HepG2 (cell line): ENCODE measurements around the gene ZNF618. TPM values are rescaled to one million over a fixed set of nuclear protein-coding genes. Genes with fewer than 3 reads are reported as not detected.

Experiments
- CAMTA2 ChIP-seq: sonication (generic); formaldehyde crosslinking; IDR thresholded peaks from 2 replicates; pipeline ENCODE4 v1.4.0; 2020; ENCODE audit warnings: mild to moderate bottlenecking, missing genetic modification reagents, borderline replicate concordance
- JUN ChIP-seq: sonication (generic); formaldehyde crosslinking; IDR thresholded peaks from 2 replicates; pipeline ENCODE4 v1.4.0; 2020; ENCODE audit warnings: mild to moderate bottlenecking, missing genetic modification reagents
- KDM2A ChIP-seq: sonication (generic); formaldehyde crosslinking; IDR thresholded peaks from 2 replicates; pipeline ENCODE4 v1.4.0; 2020; ENCODE audit warnings: low read depth, missing genetic modification reagents, borderline replicate concordance
- KMT2B ChIP-seq: IDR thresholded peaks from 2 replicates; pipeline ENCODE4 v1.6.1; 2016; ENCODE audit warnings: missing genetic modification reagents, missing compliant biosample characterization
- PPARG ChIP-seq: conservative IDR thresholded peaks from 2 replicates; pipeline ENCODE4 v1.6.1; 2016; ENCODE audit warnings: missing biosample characterization, missing genetic modification reagents
- RBAK ChIP-seq: sonication (generic); formaldehyde crosslinking; IDR thresholded peaks from 2 replicates; pipeline ENCODE4 v1.5.1; 2020; ENCODE audit warnings: mild to moderate bottlenecking, missing genetic modification reagents
- SRSF9 ChIP-seq: fragments of 200-400 bp; formaldehyde crosslinking; IDR thresholded peaks from 2 replicates; pipeline ENCODE4 v1.6.1; 2018; ENCODE audit warnings: borderline replicate concordance, mild to moderate bottlenecking, low read depth, low read length; ENCODE audit not compliant: insufficient read depth, poor library complexity, severe bottlenecking
- SYNCRIP ChIP-seq: fragments of 200-400 bp; formaldehyde crosslinking; IDR thresholded peaks from 2 replicates; pipeline ENCODE4 v1.6.1; 2018; ENCODE audit warnings: mild to moderate bottlenecking, low read depth, low read length; ENCODE audit not compliant: insufficient read depth
- ZBTB1 ChIP-seq: sonication (generic); formaldehyde crosslinking; IDR thresholded peaks from 2 replicates; pipeline ENCODE4 v1.4.0; 2020; ENCODE audit warnings: missing genetic modification reagents, borderline replicate concordance
- ZKSCAN1 ChIP-seq: fragments of 150-350 bp; IDR thresholded peaks from 2 replicates; pipeline ENCODE4 v1.6.1; 2014; ENCODE audit warnings: low read length
- ZNF562 ChIP-seq: sonication (generic); formaldehyde crosslinking; IDR thresholded peaks from 2 replicates; pipeline ENCODE4 v1.8.0; 2022; ENCODE audit warnings: missing genetic modification reagents, borderline replicate concordance
- polyA plus RNA-seq, 8 experiments: library from polyadenylated mRNA; depleted of rRNA in 3 of 8; stranded (reverse) in 7 of 8; unstranded in 1 of 8; fragments of >200 nt; fragmentation: Illumina TruSeq in 4 of 8; extraction: Trizol in 4 of 8; gene quantifications; 2 replicates each; pipeline versions ENCODE4 v1.2.1 to v1.2.3, GENCODE V29; 2011 to 2016; ENCODE audit warnings: low read depth in 4 of 8, missing spikeins in 1 of 8, mixed read lengths in 1 of 8; ENCODE audit not compliant: insufficient read depth in 1 of 8
- total RNA-seq, 5 experiments: library from RNA; depleted of rRNA; stranded (reverse); fragments of >200 nt; fragmentation: Illumina TruSeq; extraction: Trizol; gene quantifications; 2 replicates each; pipeline ENCODE4 v1.2.3, GENCODE V29; 2016; ENCODE audit warnings: low read depth in 1 of 5
- TF ChIP-seq, protein P1 (sequence below): sonication (generic); formaldehyde crosslinking; conservative IDR thresholded peaks from 2 replicates; pipeline ENCODE4 v1.8.1; 2023; ENCODE audit warnings: missing genetic modification reagents
- TF ChIP-seq, protein P2 (sequence below): sonication (generic); formaldehyde crosslinking; IDR thresholded peaks from 2 replicates; pipeline ENCODE4 v1.4.0; 2020; ENCODE audit warnings: missing genetic modification reagents, borderline replicate concordance
- TF ChIP-seq, protein P3 (sequence below): sonication (generic); formaldehyde crosslinking; IDR thresholded peaks from 2 replicates; pipeline ENCODE4 v1.9.0; 2021; ENCODE audit warnings: missing genetic modification reagents, mild to moderate bottlenecking, borderline replicate concordance
- TF ChIP-seq, protein P4 (sequence below): sonication (generic); formaldehyde crosslinking; conservative IDR thresholded peaks from 2 replicates; pipeline ENCODE4 v1.4.0; 2020; ENCODE audit warnings: missing genetic modification reagents
- TF ChIP-seq, protein P5 (sequence below): sonication (generic); formaldehyde crosslinking; IDR thresholded peaks from 2 replicates; pipeline ENCODE4 v1.4.0; 2020; ENCODE audit warnings: missing genetic modification reagents
- TF ChIP-seq, protein P6 (sequence below): IDR thresholded peaks from 2 replicates; pipeline ENCODE4 v1.6.1; 2016; ENCODE audit warnings: missing genetic modification reagents, missing compliant biosample characterization

The ZNF618 gene
- total and polyA plus RNA-seq, 2 of the 13 experiments (the other 11 are each of a cell fraction or from before 2014, with no cell fraction given): 0.07 TPM

DNA sequence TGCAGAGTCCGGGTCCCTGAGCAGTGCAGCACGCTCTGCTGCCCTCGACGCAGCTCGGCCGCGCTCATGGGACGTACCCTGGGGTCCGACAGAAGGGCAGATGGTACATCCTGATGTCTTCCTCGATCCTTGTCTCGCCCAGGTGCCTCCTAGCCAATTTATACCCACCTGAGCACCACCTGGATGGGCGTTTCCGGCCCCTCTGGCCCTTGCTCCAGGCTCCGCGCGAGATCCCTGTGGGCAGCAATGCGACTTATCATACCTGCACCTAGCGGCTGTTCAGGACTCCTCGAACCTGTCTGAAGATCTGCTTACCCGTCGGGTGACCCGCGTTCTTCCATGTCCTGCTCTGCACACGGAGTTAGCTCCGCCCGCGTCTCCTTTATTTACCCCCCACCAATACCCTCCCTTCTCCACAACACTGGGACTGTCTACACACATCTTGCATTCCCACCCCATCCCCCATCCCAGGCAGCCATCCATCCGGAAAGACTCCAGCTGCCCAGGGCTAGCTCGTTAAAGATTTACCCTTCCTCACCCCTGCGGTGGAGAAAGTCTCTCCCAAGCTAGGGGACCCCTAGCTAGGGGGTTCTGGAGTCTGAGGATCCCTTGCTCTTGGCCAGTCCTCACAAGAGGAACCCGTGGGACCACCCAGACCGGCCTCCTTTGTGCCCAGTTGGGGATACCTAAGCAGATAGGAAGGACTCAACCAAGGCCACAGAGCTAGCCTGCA, 223.0 kb downstream of the ZNF618 start, which contains the start of gene KIF12 (continued):
- peak; percentile 38; the same call in 1 of the 2 replicates for TF ChIP-seq KDM2A (CRISPR knock-in tag)
- no peak for TF ChIP-seq PPARG (CRISPR knock-in tag)
- TF ChIP-seq, protein P1, sequence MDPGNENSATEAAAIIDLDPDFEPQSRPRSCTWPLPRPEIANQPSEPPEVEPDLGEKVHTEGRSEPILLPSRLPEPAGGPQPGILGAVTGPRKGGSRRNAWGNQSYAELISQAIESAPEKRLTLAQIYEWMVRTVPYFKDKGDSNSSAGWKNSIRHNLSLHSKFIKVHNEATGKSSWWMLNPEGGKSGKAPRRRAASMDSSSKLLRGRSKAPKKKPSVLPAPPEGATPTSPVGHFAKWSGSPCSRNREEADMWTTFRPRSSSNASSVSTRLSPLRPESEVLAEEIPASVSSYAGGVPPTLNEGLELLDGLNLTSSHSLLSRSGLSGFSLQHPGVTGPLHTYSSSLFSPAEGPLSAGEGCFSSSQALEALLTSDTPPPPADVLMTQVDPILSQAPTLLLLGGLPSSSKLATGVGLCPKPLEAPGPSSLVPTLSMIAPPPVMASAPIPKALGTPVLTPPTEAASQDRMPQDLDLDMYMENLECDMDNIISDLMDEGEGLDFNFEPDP (CRISPR knock-in tag): no peak
- no peak for TF ChIP-seq CAMTA2 (CRISPR knock-in tag)
- no peak for TF ChIP-seq RBAK
- TF ChIP-seq, protein P2, sequence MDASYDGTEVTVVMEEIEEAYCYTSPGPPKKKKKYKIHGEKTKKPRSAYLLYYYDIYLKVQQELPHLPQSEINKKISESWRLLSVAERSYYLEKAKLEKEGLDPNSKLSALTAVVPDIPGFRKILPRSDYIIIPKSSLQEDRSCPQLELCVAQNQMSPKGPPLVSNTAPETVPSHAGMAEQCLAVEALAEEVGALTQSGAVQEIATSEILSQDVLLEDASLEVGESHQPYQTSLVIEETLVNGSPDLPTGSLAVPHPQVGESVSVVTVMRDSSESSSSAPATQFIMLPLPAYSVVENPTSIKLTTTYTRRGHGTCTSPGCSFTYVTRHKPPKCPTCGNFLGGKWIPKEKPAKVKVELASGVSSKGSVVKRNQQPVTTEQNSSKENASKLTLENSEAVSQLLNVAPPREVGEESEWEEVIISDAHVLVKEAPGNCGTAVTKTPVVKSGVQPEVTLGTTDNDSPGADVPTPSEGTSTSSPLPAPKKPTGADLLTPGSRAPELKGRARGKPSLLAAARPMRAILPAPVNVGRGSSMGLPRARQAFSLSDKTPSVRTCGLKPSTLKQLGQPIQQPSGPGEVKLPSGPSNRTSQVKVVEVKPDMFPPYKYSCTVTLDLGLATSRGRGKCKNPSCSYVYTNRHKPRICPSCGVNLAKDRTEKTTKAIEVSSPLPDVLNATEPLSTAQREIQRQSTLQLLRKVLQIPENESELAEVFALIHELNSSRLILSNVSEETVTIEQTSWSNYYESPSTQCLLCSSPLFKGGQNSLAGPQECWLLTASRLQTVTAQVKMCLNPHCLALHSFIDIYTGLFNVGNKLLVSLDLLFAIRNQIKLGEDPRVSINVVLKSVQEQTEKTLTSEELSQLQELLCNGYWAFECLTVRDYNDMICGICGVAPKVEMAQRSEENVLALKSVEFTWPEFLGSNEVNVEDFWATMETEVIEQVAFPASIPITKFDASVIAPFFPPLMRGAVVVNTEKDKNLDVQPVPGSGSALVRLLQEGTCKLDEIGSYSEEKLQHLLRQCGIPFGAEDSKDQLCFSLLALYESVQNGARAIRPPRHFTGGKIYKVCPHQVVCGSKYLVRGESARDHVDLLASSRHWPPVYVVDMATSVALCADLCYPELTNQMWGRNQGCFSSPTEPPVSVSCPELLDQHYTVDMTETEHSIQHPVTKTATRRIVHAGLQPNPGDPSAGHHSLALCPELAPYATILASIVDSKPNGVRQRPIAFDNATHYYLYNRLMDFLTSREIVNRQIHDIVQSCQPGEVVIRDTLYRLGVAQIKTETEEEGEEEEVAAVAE (CRISPR knock-in tag): no peak
- TF ChIP-seq KMT2B (CRISPR knock-in tag): no peak; the same call in 1 of the 2 replicates
- no peak for TF ChIP-seq SYNCRIP
- TF ChIP-seq, protein P3, sequence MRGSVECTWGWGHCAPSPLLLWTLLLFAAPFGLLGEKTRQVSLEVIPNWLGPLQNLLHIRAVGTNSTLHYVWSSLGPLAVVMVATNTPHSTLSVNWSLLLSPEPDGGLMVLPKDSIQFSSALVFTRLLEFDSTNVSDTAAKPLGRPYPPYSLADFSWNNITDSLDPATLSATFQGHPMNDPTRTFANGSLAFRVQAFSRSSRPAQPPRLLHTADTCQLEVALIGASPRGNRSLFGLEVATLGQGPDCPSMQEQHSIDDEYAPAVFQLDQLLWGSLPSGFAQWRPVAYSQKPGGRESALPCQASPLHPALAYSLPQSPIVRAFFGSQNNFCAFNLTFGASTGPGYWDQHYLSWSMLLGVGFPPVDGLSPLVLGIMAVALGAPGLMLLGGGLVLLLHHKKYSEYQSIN (CRISPR knock-in tag): no peak
- TF ChIP-seq ZKSCAN1: no peak
- TF ChIP-seq, protein P4, sequence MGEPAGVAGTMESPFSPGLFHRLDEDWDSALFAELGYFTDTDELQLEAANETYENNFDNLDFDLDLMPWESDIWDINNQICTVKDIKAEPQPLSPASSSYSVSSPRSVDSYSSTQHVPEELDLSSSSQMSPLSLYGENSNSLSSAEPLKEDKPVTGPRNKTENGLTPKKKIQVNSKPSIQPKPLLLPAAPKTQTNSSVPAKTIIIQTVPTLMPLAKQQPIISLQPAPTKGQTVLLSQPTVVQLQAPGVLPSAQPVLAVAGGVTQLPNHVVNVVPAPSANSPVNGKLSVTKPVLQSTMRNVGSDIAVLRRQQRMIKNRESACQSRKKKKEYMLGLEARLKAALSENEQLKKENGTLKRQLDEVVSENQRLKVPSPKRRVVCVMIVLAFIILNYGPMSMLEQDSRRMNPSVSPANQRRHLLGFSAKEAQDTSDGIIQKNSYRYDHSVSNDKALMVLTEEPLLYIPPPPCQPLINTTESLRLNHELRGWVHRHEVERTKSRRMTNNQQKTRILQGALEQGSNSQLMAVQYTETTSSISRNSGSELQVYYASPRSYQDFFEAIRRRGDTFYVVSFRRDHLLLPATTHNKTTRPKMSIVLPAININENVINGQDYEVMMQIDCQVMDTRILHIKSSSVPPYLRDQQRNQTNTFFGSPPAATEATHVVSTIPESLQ (CRISPR knock-in tag): no peak
- no peak for TF ChIP-seq JUN (CRISPR knock-in tag)
- TF ChIP-seq, protein P5, sequence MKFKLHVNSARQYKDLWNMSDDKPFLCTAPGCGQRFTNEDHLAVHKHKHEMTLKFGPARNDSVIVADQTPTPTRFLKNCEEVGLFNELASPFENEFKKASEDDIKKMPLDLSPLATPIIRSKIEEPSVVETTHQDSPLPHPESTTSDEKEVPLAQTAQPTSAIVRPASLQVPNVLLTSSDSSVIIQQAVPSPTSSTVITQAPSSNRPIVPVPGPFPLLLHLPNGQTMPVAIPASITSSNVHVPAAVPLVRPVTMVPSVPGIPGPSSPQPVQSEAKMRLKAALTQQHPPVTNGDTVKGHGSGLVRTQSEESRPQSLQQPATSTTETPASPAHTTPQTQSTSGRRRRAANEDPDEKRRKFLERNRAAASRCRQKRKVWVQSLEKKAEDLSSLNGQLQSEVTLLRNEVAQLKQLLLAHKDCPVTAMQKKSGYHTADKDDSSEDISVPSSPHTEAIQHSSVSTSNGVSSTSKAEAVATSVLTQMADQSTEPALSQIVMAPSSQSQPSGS (CRISPR knock-in tag): 0 out of 2 replicates have a peak, but pooled peaks have one; percentile 43
- TF ChIP-seq ZBTB1: no peak
- no peak for TF ChIP-seq SRSF9
- TF ChIP-seq, protein P6, sequence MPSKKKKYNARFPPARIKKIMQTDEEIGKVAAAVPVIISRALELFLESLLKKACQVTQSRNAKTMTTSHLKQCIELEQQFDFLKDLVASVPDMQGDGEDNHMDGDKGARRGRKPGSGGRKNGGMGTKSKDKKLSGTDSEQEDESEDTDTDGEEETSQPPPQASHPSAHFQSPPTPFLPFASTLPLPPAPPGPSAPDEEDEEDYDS (CRISPR knock-in tag): no peak
- no peak for TF ChIP-seq ZNF562
